Thoracic aorta (tissue), 2 donors: ENCODE data around the gene GRIK4. TPM values are rescaled to one million over a fixed set of nuclear protein-coding genes. Genes with fewer than 3 reads are reported as not detected.

Experiments
- ATAC-seq: fragments of 150-250 bp; one replicate; pipeline ENCODE4 v1.8.0; 2017; ENCODE audit warnings: low read depth; ENCODE audit not compliant: insufficient number of reproducible peaks, low FRiP score
- DNase-seq: peaks from one replicate; pipeline ENCODE4 v3.0.0-alpha.2; 2020; ENCODE audit warnings: low spot score
- H3K27ac ChIP-seq, 2 donors: fragments of 200-600 bp; sonication (generic); 1 replicate in 1 of 2; 2 replicates in 1 of 2; pipeline ENCODE4 v1.5.1; 2016; ENCODE audit warnings: mild to moderate bottlenecking in 2 of 2, moderate library complexity in 2 of 2
- H3K27me3 ChIP-seq: fragments of 200-600 bp; sonication (generic); replicated peaks from 2 replicates; pipeline ENCODE4 v1.6.0; 2016; ENCODE audit warnings: mild to moderate bottlenecking; ENCODE audit not compliant: insufficient read depth
- H3K36me3 ChIP-seq: fragments of 200-600 bp; sonication (generic); one replicate; pipeline ENCODE4 v1.5.1; 2016
- H3K4me1 ChIP-seq, 2 donors: fragments of 200-600 bp; sonication (generic); 1 replicate in 1 of 2; 2 replicates in 1 of 2; pipeline versions ENCODE4 v1.5.1 to v1.6.0; 2016; ENCODE audit warnings: low read depth in 2 of 2, mild to moderate bottlenecking in 1 of 2; ENCODE audit not compliant: control insufficient read depth in 1 of 2
- H3K4me3 ChIP-seq: fragments of 200-600 bp; sonication (generic); 2 replicates; pipeline ENCODE4 v1.5.1; 2016; ENCODE audit warnings: mild to moderate bottlenecking
- H3K9me3 ChIP-seq: fragments of 200-600 bp; sonication (generic); 2 replicates; pipeline ENCODE4 v1.5.1; 2016
- total RNA-seq, 2 donors: library from RNA; depleted of rRNA; stranded (reverse); fragments of >200 nt; gene quantifications; one replicate each; pipeline versions ENCODE4 v1.1.0 to v1.2.3, GENCODE V29; 2016
- TF ChIP-seq, protein P1 (sequence below): fragments of 200-600 bp; sonication (generic); IDR thresholded peaks from one replicate; pipeline ENCODE4 v1.5.1; 2019; ENCODE audit warnings: antibody characterized with exemption

GRIK4 gene
- total RNA-seq, 2 donors from 2014 or later, result not detected

DNA sequence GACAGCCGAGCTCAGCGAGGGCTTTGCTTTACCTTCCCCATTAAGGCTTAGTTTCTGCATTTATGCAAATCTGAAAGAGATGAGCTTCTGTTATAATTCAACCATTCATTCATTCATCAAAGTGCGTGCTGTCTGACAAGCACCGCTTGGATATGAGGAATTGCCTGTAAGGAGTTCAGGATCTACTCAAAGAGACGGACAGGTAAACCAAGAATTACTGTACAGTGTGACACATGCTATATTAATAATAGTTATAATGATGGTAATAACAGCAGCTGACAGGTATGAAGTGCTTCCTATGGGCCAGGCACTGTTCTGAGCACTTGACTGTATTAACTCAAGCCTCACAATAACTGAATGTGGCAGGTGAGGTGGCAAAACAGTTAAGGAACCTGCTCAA, 402.5 kb downstream of the GRIK4 start:
- H3K27me3 ChIP-seq, result no peaks in the 10 kb centered on the region
- DNase-seq (no peak), ATAC-seq (no peak)
- no peaks in the 10 kb centered on the region for H3K9me3 ChIP-seq
- H3K4me1 ChIP-seq, result no peaks in the 10 kb centered on the region
- H3K27ac ChIP-seq, result no peak overlapping the region
- no peak overlapping the region for H3K4me3 ChIP-seq
- no peaks in the 10 kb centered on the region for H3K36me3 ChIP-seq
- TF ChIP-seq, protein P1, sequence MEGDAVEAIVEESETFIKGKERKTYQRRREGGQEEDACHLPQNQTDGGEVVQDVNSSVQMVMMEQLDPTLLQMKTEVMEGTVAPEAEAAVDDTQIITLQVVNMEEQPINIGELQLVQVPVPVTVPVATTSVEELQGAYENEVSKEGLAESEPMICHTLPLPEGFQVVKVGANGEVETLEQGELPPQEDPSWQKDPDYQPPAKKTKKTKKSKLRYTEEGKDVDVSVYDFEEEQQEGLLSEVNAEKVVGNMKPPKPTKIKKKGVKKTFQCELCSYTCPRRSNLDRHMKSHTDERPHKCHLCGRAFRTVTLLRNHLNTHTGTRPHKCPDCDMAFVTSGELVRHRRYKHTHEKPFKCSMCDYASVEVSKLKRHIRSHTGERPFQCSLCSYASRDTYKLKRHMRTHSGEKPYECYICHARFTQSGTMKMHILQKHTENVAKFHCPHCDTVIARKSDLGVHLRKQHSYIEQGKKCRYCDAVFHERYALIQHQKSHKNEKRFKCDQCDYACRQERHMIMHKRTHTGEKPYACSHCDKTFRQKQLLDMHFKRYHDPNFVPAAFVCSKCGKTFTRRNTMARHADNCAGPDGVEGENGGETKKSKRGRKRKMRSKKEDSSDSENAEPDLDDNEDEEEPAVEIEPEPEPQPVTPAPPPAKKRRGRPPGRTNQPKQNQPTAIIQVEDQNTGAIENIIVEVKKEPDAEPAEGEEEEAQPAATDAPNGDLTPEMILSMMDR, result no peak

DNA sequence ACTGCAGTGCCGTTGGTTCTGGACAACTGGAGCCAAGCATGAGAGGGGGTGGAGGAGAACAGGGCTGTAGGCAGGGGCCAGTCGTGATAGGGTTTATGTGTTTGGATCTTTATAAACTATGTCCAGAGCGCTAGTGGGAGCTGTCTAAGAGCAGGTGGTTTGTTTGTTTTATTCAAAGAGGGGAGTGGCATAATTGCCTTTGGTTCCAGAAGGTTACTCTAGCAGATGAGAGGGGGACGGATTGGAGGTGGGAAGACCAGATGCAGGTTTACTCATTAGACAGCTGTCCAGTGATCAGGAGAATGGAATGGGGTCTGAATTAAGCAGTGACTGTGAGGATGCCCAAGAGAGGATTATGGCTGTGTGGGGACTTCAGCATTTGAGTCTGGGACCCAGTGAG, 403.1 kb downstream of the GRIK4 start:
- H3K4me1 ChIP-seq, result no peaks in the 10 kb centered on the region
- H3K36me3 ChIP-seq, result no peaks in the 10 kb centered on the region
- no peaks in the 10 kb centered on the region for H3K27me3 ChIP-seq
- no peak overlapping the region for H3K27ac ChIP-seq
- TF ChIP-seq, protein P1, result no peak
- no peak for ATAC-seq
- DNase-seq, result no peak
- no peaks in the 10 kb centered on the region for H3K9me3 ChIP-seq
- no peak overlapping the region for H3K4me3 ChIP-seq

DNA sequence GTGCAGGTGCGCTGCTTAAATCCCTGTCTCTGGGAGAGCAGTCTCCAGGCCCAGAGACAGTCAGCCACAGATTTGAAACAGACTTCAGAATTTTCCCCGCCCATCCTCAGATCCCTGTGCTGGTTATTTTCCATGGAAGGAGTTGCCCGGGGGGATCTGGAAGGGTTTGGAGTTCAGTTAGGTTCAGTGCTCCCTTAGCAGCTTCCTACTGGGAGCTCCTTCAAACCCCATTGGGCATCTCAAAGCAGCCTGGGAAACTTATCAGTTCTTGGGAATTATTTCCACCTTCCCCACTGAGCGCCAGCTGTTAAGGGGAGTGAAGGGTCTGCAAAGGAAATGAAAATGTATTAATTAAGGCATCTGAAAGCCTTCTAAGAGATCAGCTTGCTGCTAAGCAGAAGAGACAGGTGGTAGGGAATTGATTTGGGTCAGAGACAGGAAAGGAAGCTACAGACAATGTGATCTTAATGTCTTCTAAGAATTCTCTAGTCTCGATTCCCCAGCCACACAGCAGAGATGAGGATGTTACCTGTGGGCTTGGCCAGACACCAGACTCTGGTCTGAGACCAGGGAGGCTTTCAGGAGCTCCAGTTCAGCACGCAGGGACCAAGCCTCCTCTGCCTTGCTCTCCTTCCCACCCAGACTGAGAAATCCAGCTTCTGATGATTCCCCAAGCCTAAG, 406.2 kb downstream of the GRIK4 start:
- ATAC-seq, result no peak
- H3K27me3 ChIP-seq, result no peaks in the 10 kb centered on the region
- no peak for DNase-seq
- H3K4me3 ChIP-seq, result no peak overlapping the region
- no peaks in the 10 kb centered on the region for H3K9me3 ChIP-seq
- H3K27ac ChIP-seq, result no peak overlapping the region
- TF ChIP-seq, protein P1, result no peak
- no peaks in the 10 kb centered on the region for H3K36me3 ChIP-seq
- no peaks in the 10 kb centered on the region for H3K4me1 ChIP-seq

DNA sequence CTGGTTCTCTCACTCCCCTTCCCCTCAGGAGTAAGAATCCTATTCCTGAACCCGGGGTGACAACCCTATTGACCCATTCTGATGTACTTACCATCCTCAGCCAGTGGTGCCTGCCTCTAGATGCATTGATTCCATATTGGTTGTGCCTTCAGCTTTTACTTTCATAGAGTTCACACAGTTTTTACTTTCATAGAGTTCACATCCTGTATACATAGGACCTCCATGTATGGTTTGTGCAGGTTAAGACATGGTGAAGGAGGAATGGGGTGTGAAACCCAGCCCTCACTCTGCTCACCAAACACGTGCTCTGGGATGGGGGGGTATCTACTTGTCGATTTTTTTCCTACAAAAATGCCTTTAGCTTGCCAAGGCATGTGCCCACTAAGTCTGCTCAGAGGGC, 406.7 kb downstream of the GRIK4 start:
- TF ChIP-seq, protein P1, result no peak
- no peaks in the 10 kb centered on the region for H3K9me3 ChIP-seq
- H3K36me3 ChIP-seq, result no peaks in the 10 kb centered on the region
- no peaks in the 10 kb centered on the region for H3K4me1 ChIP-seq
- no peak for DNase-seq
- no peak overlapping the region for H3K4me3 ChIP-seq
- no peak for ATAC-seq
- no peak overlapping the region for H3K27ac ChIP-seq
- H3K27me3 ChIP-seq, result no peaks in the 10 kb centered on the region

DNA sequence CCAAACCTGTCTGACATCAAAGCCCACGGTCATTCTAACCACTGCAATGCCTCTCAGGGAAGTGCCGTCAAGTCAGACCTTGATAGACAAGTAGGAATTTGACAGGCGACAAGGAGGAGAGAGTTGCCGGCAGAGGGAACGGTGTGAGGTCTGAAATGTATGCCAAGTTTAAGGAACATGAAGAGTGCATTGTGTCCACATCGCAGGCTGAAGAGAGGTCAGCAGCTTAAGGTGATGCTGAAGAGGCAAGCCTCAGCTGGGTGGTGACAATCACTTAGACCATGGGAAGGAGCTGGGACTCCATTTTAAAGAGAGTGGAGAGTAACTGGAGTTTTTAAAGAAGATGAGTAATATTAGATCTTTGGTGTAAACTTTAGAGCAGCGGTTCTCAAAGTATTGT, 407.5 kb downstream of the GRIK4 start:
- no peaks in the 10 kb centered on the region for H3K27me3 ChIP-seq
- DNase-seq (no peak), ATAC-seq (no peak)
- H3K4me1 ChIP-seq, result no peaks in the 10 kb centered on the region
- no peaks in the 10 kb centered on the region for H3K36me3 ChIP-seq
- H3K9me3 ChIP-seq, result no peaks in the 10 kb centered on the region
- no peak overlapping the region for H3K27ac ChIP-seq
- TF ChIP-seq, protein P1, result no peak
- H3K4me3 ChIP-seq, result no peak overlapping the region
